ENCODE data around the gene TMEM156. TPM values are rescaled to one million over a fixed set of nuclear protein-coding genes. Genes with fewer than 3 reads are reported as not detected.

TMEM156 gene
- total RNA-seq, 1 donor from 2014 or later: not detected

- TF ChIP-seq, protein P1, sequence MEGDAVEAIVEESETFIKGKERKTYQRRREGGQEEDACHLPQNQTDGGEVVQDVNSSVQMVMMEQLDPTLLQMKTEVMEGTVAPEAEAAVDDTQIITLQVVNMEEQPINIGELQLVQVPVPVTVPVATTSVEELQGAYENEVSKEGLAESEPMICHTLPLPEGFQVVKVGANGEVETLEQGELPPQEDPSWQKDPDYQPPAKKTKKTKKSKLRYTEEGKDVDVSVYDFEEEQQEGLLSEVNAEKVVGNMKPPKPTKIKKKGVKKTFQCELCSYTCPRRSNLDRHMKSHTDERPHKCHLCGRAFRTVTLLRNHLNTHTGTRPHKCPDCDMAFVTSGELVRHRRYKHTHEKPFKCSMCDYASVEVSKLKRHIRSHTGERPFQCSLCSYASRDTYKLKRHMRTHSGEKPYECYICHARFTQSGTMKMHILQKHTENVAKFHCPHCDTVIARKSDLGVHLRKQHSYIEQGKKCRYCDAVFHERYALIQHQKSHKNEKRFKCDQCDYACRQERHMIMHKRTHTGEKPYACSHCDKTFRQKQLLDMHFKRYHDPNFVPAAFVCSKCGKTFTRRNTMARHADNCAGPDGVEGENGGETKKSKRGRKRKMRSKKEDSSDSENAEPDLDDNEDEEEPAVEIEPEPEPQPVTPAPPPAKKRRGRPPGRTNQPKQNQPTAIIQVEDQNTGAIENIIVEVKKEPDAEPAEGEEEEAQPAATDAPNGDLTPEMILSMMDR (IDR thresholded peaks at IDR 0.05; ENCODE audit: unreplicated experiment): no peak
- Mint-ChIP-seq H3K9me3 (ENCODE audit: low read depth) (no peaks in the 10 kb centered on the region), H3K36me3 (ENCODE audit: insufficient read depth) (no peaks in the 10 kb centered on the region), H3K27me3 (no peaks in the 10 kb centered on the region), H3K27ac (no peak overlapping the region), H3K4me1 (ENCODE audit: low read depth) (peaks cover 22% of the 10 kb centered on the region), H3K4me3 (ENCODE audit: low read depth) (no peak overlapping the region)
- DNase-seq (ENCODE audit: low spot score, unreplicated experiment): no peak
Measured at GRCh38 chr4:39066371-39066770, 34.2 kb upstream of the TMEM156 start.

GRCh38 chr4:39063430-39063829, 31.2 kb upstream of the TMEM156 start:
- Mint-ChIP-seq H3K36me3 (ENCODE audit: insufficient read depth) (no peaks in the 10 kb centered on the region), H3K9me3 (ENCODE audit: low read depth) (no peaks in the 10 kb centered on the region), H3K4me3 (ENCODE audit: low read depth) (no peak overlapping the region), H3K27me3 (no peaks in the 10 kb centered on the region), H3K4me1 (ENCODE audit: low read depth) (peaks cover 27% of the 10 kb centered on the region), H3K27ac (no peak overlapping the region)
- TF ChIP-seq, protein P1 (IDR thresholded peaks at IDR 0.05; ENCODE audit: unreplicated experiment): no peak
- DNase-seq (ENCODE audit: low spot score, unreplicated experiment): no peak

DNA sequence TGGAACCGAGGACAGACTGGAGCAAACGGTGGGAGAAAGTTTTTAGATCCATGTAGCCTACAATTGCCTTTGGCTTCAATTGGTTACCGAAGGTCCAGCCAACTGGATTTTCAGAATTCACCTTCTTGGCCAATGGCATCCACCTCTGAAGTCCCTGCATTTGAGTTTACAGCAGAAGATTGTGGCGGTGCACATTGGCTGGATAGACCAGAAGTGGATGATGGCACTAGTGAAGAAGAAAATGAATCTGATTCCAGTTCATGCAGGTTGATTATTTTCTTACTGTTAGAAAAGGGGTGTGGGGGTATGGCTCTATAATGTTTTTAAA, 30.5 kb upstream of the TMEM156 start:
- DNase-seq (ENCODE audit: low spot score, unreplicated experiment): no peak
- Mint-ChIP-seq H3K4me1 (ENCODE audit: low read depth) (peaks cover 27% of the 10 kb centered on the region), H3K4me3 (ENCODE audit: low read depth) (no peak overlapping the region), H3K36me3 (ENCODE audit: insufficient read depth) (no peaks in the 10 kb centered on the region), H3K27ac (peak overlapping the region; percentile 60), H3K27me3 (no peaks in the 10 kb centered on the region), H3K9me3 (ENCODE audit: low read depth) (no peaks in the 10 kb centered on the region)
- TF ChIP-seq, protein P1 (IDR thresholded peaks at IDR 0.05; ENCODE audit: unreplicated experiment): no peak

- Mint-ChIP-seq H3K36me3 (ENCODE audit: insufficient read depth) (no peaks in the 10 kb centered on the region), H3K27ac (peak within 1 kb of the TSS; percentile 60), H3K4me1 (ENCODE audit: low read depth) (peaks cover 24% of the 10 kb centered on the region), H3K27me3 (no peaks in the 10 kb centered on the region), H3K4me3 (ENCODE audit: low read depth) (no peak within 1 kb of the TSS), H3K9me3 (ENCODE audit: low read depth) (no peaks in the 10 kb centered on the region)
- DNase-seq (ENCODE audit: low spot score, unreplicated experiment): no peak
- TF ChIP-seq, protein P1 (IDR thresholded peaks at IDR 0.05; ENCODE audit: unreplicated experiment): no peak
Measured at GRCh38 chr4:39062094-39062769, 30.0 kb upstream of the TMEM156 start, which contains the start of gene KLHL5. Gene KLHL5, plus strand, starts transcription at chr4:39062232. Its CDS starts 421 bp downstream, at chr4:39062653.

GRCh38 chr4:39061457-39061856, 29.2 kb upstream of the TMEM156 start:
- no peak overlapping the region for H3K27ac Mint-ChIP-seq
- no peaks in the 10 kb centered on the region for H3K9me3 Mint-ChIP-seq (ENCODE audit: low read depth)
- peaks cover 21% of the 10 kb centered on the region for H3K4me1 Mint-ChIP-seq (ENCODE audit: low read depth)
- no peak overlapping the region for H3K4me3 Mint-ChIP-seq (ENCODE audit: low read depth)
- DNase-seq (ENCODE audit: low spot score, unreplicated experiment): no peak
- TF ChIP-seq, protein P1 (IDR thresholded peaks at IDR 0.05; ENCODE audit: unreplicated experiment): no peak
- H3K27me3 Mint-ChIP-seq: no peaks in the 10 kb centered on the region
- no peaks in the 10 kb centered on the region for H3K36me3 Mint-ChIP-seq (ENCODE audit: insufficient read depth)
